Keratinocyte (primary cell): ENCODE data around the gene RIC8A. TPM values are rescaled to one million over a fixed set of nuclear protein-coding genes. Genes with fewer than 3 reads are reported as not detected.

Experiments
- DNase-seq: peaks from one replicate; pipeline ENCODE4 v3.0.0-alpha.2; 2011; ENCODE audit warnings: low read depth, missing footprints, low spot score
- FAIRE-seq: peaks from 2 replicates; lab custom pipeline; 2011; peaks lifted over from hg19 to GRCh38; lab: Jason Lieb, UNC
- H2AFZ ChIP-seq: 2 replicates; pipeline ENCODE4 v1.6.0; 2012; ENCODE audit warnings: low read length, control low read depth, inconsistent platforms; ENCODE audit not compliant: control insufficient read depth
- H3K27ac ChIP-seq: 2 replicates; pipeline ENCODE4 v1.5.1; 2011; ENCODE audit warnings: low read length; ENCODE audit not compliant: control insufficient read depth, insufficient read depth
- H3K27me3 ChIP-seq: 3 replicates; pipeline ENCODE4 v1.6.0; 2011; ENCODE audit warnings: low read length; ENCODE audit not compliant: control insufficient read depth, insufficient read depth; ENCODE audit errors: extremely low read depth
- H3K36me3 ChIP-seq, 2 experiments: 2 replicates in 1 of 2; 3 replicates in 1 of 2; pipeline ENCODE4 v1.5.1; 2011; ENCODE audit warnings: low read length in 2 of 2, mild to moderate bottlenecking in 1 of 2; ENCODE audit not compliant: control insufficient read depth in 2 of 2, insufficient read depth in 2 of 2; ENCODE audit errors: extremely low read depth in 1 of 2
- H3K4me1 ChIP-seq: 3 replicates; pipeline ENCODE4 v1.5.1; 2011; ENCODE audit warnings: low read length; ENCODE audit not compliant: control insufficient read depth, insufficient read depth; ENCODE audit errors: extremely low read depth
- H3K4me2 ChIP-seq: 3 replicates; pipeline ENCODE4 v1.6.0; 2011; ENCODE audit warnings: low read depth, low read length; ENCODE audit not compliant: control insufficient read depth, insufficient read depth; ENCODE audit errors: extremely low read depth
- H3K4me3 ChIP-seq, 3 experiments: fragments of 200-600 bp in 1 of 3; sonication (generic) in 1 of 3; 2 replicates in 2 of 3; 3 replicates in 1 of 3; pipeline ENCODE4 v1.5.1; 2011 to 2016; ENCODE audit warnings: low read length in 3 of 3, mild to moderate bottlenecking in 3 of 3, control low read depth in 2 of 3, inconsistent platforms in 1 of 3, low read depth in 1 of 3, mixed read lengths in 1 of 3, mixed run types in 1 of 3, moderate library complexity in 1 of 3; ENCODE audit not compliant: control insufficient read depth in 2 of 3, insufficient read depth in 2 of 3; ENCODE audit errors: extremely low read depth in 1 of 3
- H3K79me2 ChIP-seq: 2 replicates; pipeline ENCODE4 v1.6.0; 2012; ENCODE audit warnings: low read length; ENCODE audit not compliant: control insufficient read depth, insufficient read depth
- H3K9ac ChIP-seq: 3 replicates; pipeline ENCODE4 v1.6.0; 2011; ENCODE audit warnings: low read length; ENCODE audit not compliant: control insufficient read depth, insufficient read depth; ENCODE audit errors: extremely low read depth
- H3K9me1 ChIP-seq: 3 replicates; pipeline ENCODE4 v1.6.0; 2011; ENCODE audit warnings: low read length; ENCODE audit not compliant: control insufficient read depth, insufficient read depth; ENCODE audit errors: extremely low read depth
- H3K9me3 ChIP-seq: 2 replicates; pipeline ENCODE4 v1.5.1; 2012; ENCODE audit warnings: low read depth, low read length; ENCODE audit not compliant: control insufficient read depth
- H4K20me1 ChIP-seq: 3 replicates; pipeline ENCODE4 v1.6.0; 2011; ENCODE audit warnings: low read length; ENCODE audit not compliant: control insufficient read depth, insufficient read depth; ENCODE audit errors: extremely low read depth
- CTCF ChIP-seq, 3 experiments: IDR thresholded peaks in 1 of 3; conservative IDR thresholded peaks in 1 of 3; optimal IDR thresholded peaks in 1 of 3; 2 replicates in 2 of 3; 3 replicates in 1 of 3; pipeline versions ENCODE3 to v1.5.1; 2011; ENCODE audit warnings: low read length in 3 of 3, mild to moderate bottlenecking in 3 of 3, moderate library complexity in 2 of 3, control low read depth in 1 of 3, inconsistent platforms in 1 of 3; ENCODE audit not compliant: insufficient read depth in 2 of 3; ENCODE audit errors: extremely low read depth in 1 of 3
- EZH2 ChIP-seq: IDR thresholded peaks from one replicate; pipeline ENCODE4 v1.6.1; 2012; ENCODE audit warnings: inconsistent platforms, mild to moderate bottlenecking, low read length, moderate library complexity
- dilution Hi-C: fragments of 300-500 bp; cut with MboI; formaldehyde crosslinking; loops from one replicate; pipeline ENCODE4 v1.7.0; 2020; ENCODE audit warnings: low sequenced_read_pairs; ENCODE audit not compliant: extremely low pct_ligation_motif_present
- polyA plus RNA-seq, 5 experiments: library from polyadenylated mRNA; depleted of rRNA in 3 of 5; stranded (reverse) in 3 of 5; stranded (forward) in 1 of 5; unstranded in 1 of 5; fragments of >200 nt; gene quantifications; 1 replicate in 1 of 5; 2 replicates in 3 of 5; 3 replicates in 1 of 5; pipeline versions ENCODE4 v1.2.1 to v1.2.3, GENCODE V29; 2011 to 2012; ENCODE audit warnings: missing spikeins in 2 of 5, low read depth in 1 of 5, low replicate concordance in 1 of 5

The RIC8A gene
- polyA plus RNA-seq, 1 donor (not counting 4 experiments of a cell fraction or from before 2014, with no cell fraction given), result 120 TPM

- no peaks in the 10 kb centered on the region for H3K27me3 ChIP-seq
- no peaks in the 10 kb centered on the region for H3K9me3 ChIP-seq
- peak overlapping the region; percentile 89 to 94 (median 90) for H3K4me3 ChIP-seq
- DNase-seq, result no peak
- peak overlapping the region; percentile 98 for H3K4me2 ChIP-seq
- dilution Hi-C loops, result no loop called here
- peaks cover 11% of the 10 kb centered on the region for H4K20me1 ChIP-seq
- FAIRE-seq, result peak; percentile 32
- H3K9ac ChIP-seq, result peak overlapping the region; percentile 85
- H3K4me1 ChIP-seq, result peaks cover 24% of the 10 kb centered on the region
- H3K9me1 ChIP-seq, result peaks cover 2% of the 10 kb centered on the region
- H3K27ac ChIP-seq, result peak overlapping the region; percentile 80
- TF ChIP-seq EZH2, result no peak
- H2AFZ ChIP-seq, result no peak overlapping the region
- peaks cover 36 to 66% of the 10 kb centered on the region in 2 experiments for H3K36me3 ChIP-seq
- H3K79me2 ChIP-seq, result peaks cover 64% of the 10 kb centered on the region
Measured at GRCh38 chr11:210122-210802, 2.8 kb downstream of the RIC8A start.

- H3K27ac ChIP-seq, result peak overlapping the region; percentile 80
- H3K9me1 ChIP-seq, result peaks cover 2% of the 10 kb centered on the region
- no peak overlapping the region for H3K4me3 ChIP-seq
Measured at GRCh38 chr11:210803-211180, 3.3 kb downstream of the RIC8A start.

More at GRCh38 chr11:210803-211180, 3.3 kb downstream of the RIC8A start:
- Histone ChIP-seq H3K36me3 (peaks cover 37 to 66% of the 10 kb centered on the region in 2 experiments), H4K20me1 (peaks cover 7% of the 10 kb centered on the region), H3K4me1 (peaks cover 22% of the 10 kb centered on the region), H3K27me3 (no peaks in the 10 kb centered on the region), H2AFZ (no peak overlapping the region), H3K79me2 (peaks cover 59% of the 10 kb centered on the region), H3K4me2 (peak overlapping the region; percentile 98), H3K9me3 (no peaks in the 10 kb centered on the region), H3K9ac (peak overlapping the region; percentile 85)
- no peak for FAIRE-seq
- dilution Hi-C loops, result no loop called here
- TF ChIP-seq EZH2 (no peak), CTCF (optimal IDR thresholded peaks at IDR 0.05 in 1 of 3, IDR thresholded peaks at IDR 0.05 in 1 of 3, conservative IDR thresholded peaks at IDR 0.05 in 1 of 3; ENCODE audit: extremely low read depth in 1 of 3, insufficient read depth in 2 of 3, low read length in 3 of 3) (no peak)
- DNase-seq, result no peak
